A549 (cell line): Measurements from ENCODE around the gene FAM120B. TPM values are rescaled to one million over a fixed set of nuclear protein-coding genes. Genes with fewer than 3 reads are reported as not detected.

Experiments used
- ATAC-seq, 2 experiments: fragments of 200-7000 bp in 1 of 2; fragments of >200 bp in 1 of 2; cut with Nextera tagmentation in 1 of 2; cut with Tn5 transposase in 1 of 2; 3 replicates each; pipeline versions ENCODE4 v1.8.0 to v1.9.1; 2018 to 2020; ENCODE audit warnings: mild to moderate bottlenecking in 1 of 2, moderate library complexity in 1 of 2
- CTCF ChIA-PET: fragments of 300-600 bp; sonication (Branson Sonifier 250); formaldehyde crosslinking; extraction: SDS; loops from one replicate; lab custom pipeline; 2021; ENCODE audit warnings: antibody characterized with exemption, inconsistent platforms; lab: Yijun Ruan, JAX
- POLR2A ChIA-PET: fragments of 350-600 bp; formaldehyde crosslinking; extraction: SDS; loops from one replicate; lab custom pipeline; 2021; ENCODE audit warnings: antibody characterized with exemption, inconsistent platforms; lab: Yijun Ruan, JAX
- DNase-seq, 2 experiments: peaks; one replicate each; pipeline versions ENCODE4 v3.0.0 to v3.0.0-alpha.2; 2011 to 2016; ENCODE audit warnings: low read depth in 1 of 2, low spot score in 1 of 2
- FAIRE-seq: peaks from 2 replicates; lab custom pipeline; 2011; peaks lifted over from hg19 to GRCh38; lab: Jason Lieb, UNC
- H3K27ac ChIP-seq, 2 experiments: fragments of >200 bp; sonication (Bioruptor Twin); formaldehyde crosslinking; 3 replicates each; pipeline ENCODE4 v1.5.1; 2016 to 2017
- H3K4me1 ChIP-seq: fragments of >200 bp; sonication (Bioruptor Twin); formaldehyde crosslinking; 3 replicates; pipeline ENCODE4 v1.6.1; 2016
- H3K4me2 ChIP-seq: fragments of >200 bp; sonication (Bioruptor Twin); formaldehyde crosslinking; 3 replicates; pipeline ENCODE4 v1.6.1; 2016
- H3K4me3 ChIP-seq: fragments of >200 bp; sonication (Bioruptor Twin); formaldehyde crosslinking; 3 replicates; pipeline ENCODE4 v1.5.1; 2016
- H3K9me3 ChIP-seq: fragments of >200 bp; sonication (Bioruptor Twin); formaldehyde crosslinking; 3 replicates; pipeline ENCODE4 v1.6.1; 2016
- BHLHE40 ChIP-seq: IDR thresholded peaks from 2 replicates; pipeline ENCODE4 v1.6.1; 2012; ENCODE audit warnings: low read depth, low read length, inconsistent platforms
- CBX8 ChIP-seq: fragments of 200-600 bp; sonication (generic); IDR thresholded peaks from 2 replicates; pipeline ENCODE4 v1.6.1; 2016
- EHF ChIP-seq: fragments of 250-450 bp; sonication (Bioruptor Pico); IDR thresholded peaks from 2 replicates; pipeline ENCODE4 v1.5.0; 2020; ENCODE audit warnings: mild to moderate bottlenecking
- EHMT2 ChIP-seq: fragments of 200-600 bp; sonication (generic); IDR thresholded peaks from 2 replicates; pipeline ENCODE4 v1.6.1; 2016; ENCODE audit warnings: antibody characterized with exemption, low read depth, mild to moderate bottlenecking, moderate library complexity
- EP300 ChIP-seq, 2 experiments: fragments of >200 bp; sonication (Bioruptor Twin); formaldehyde crosslinking; IDR thresholded peaks; 2 replicates in 1 of 2; 3 replicates in 1 of 2; pipeline ENCODE4 v1.6.1; 2016 to 2017
- FOXS1 ChIP-seq: fragments of 250-450 bp; sonication (Bioruptor Pico); IDR thresholded peaks from 2 replicates; pipeline ENCODE4 v1.5.0; 2020; ENCODE audit warnings: mild to moderate bottlenecking, moderate library complexity
- HEYL ChIP-seq: fragments of 250-450 bp; sonication (Bioruptor Pico); IDR thresholded peaks from 2 replicates; pipeline ENCODE4 v1.8.0; 2021; ENCODE audit warnings: mild to moderate bottlenecking, moderate library complexity
- HMGXB4 ChIP-seq: fragments of 250-450 bp; sonication (Bioruptor Pico); IDR thresholded peaks from 2 replicates; pipeline ENCODE4 v1.5.0; 2021; ENCODE audit warnings: mild to moderate bottlenecking, moderate library complexity, borderline replicate concordance
- HOXA7 ChIP-seq: fragments of 250-450 bp; sonication (Bioruptor Pico); IDR thresholded peaks from 2 replicates; pipeline ENCODE4 v1.5.0; 2020; ENCODE audit warnings: mild to moderate bottlenecking, moderate library complexity
- HOXB13 ChIP-seq: fragments of 250-450 bp; sonication (Bioruptor Pico); IDR thresholded peaks from 2 replicates; pipeline ENCODE4 v1.5.0; 2020; ENCODE audit warnings: low read depth, mild to moderate bottlenecking, moderate library complexity
- JUNB ChIP-seq: fragments of >200 bp; sonication (Bioruptor Twin); formaldehyde crosslinking; IDR thresholded peaks from 2 replicates; pipeline ENCODE4 v1.6.1; 2016
- KDM1A ChIP-seq: fragments of 200-600 bp; sonication (generic); IDR thresholded peaks from 2 replicates; pipeline ENCODE4 v1.6.1; 2016; ENCODE audit warnings: low read depth, mild to moderate bottlenecking
- MYC ChIP-seq: IDR thresholded peaks from 2 replicates; pipeline ENCODE4 v1.6.1; 2012; ENCODE audit warnings: mild to moderate bottlenecking, inconsistent platforms, low read length, improper control_type of control experiment, borderline replicate concordance
- NFE2L2 ChIP-seq: fragments of 150-350 bp; conservative IDR thresholded peaks from 2 replicates; pipeline ENCODE4 v1.6.1; 2014; ENCODE audit warnings: low read length
- NR3C1 ChIP-seq: fragments of >200 bp; sonication (Bioruptor Twin); formaldehyde crosslinking; IDR thresholded peaks from 3 replicates; pipeline ENCODE4 v1.6.1; 2017
- RAD21 ChIP-seq, 2 experiments: fragments of >200 bp in 1 of 2; sonication (Bioruptor Twin) in 1 of 2; formaldehyde crosslinking in 1 of 2; IDR thresholded peaks in 1 of 2; conservative IDR thresholded peaks in 1 of 2; 2 replicates in 1 of 2; 3 replicates in 1 of 2; pipeline ENCODE4 v1.6.1; 2012 to 2018; ENCODE audit warnings: inconsistent platforms in 1 of 2
- RCOR1 ChIP-seq: fragments of 150-350 bp; IDR thresholded peaks from 2 replicates; pipeline ENCODE4 v1.6.1; 2014; ENCODE audit warnings: antibody characterized with exemption, low read length, low read depth
- RFX5 ChIP-seq: fragments of 450-650 bp; IDR thresholded peaks from 2 replicates; pipeline ENCODE4 v1.7.1; 2014; ENCODE audit warnings: antibody characterized with exemption, mild to moderate bottlenecking, moderate library complexity
- RNF2 ChIP-seq: fragments of 200-600 bp; sonication (generic); IDR thresholded peaks from 2 replicates; pipeline ENCODE4 v1.6.1; 2016; ENCODE audit warnings: low read depth, mild to moderate bottlenecking, antibody characterized with exemption, moderate library complexity, borderline replicate concordance
- SREBF2 ChIP-seq: fragments of 450-650 bp; IDR thresholded peaks from 2 replicates; pipeline ENCODE4 v1.6.1; 2014; ENCODE audit warnings: mild to moderate bottlenecking, moderate library complexity
- USF2 ChIP-seq: fragments of 450-650 bp; IDR thresholded peaks from 2 replicates; pipeline ENCODE4 v1.6.1; 2014; ENCODE audit warnings: antibody characterized with exemption
- ZC3H11A ChIP-seq: fragments of 450-650 bp; IDR thresholded peaks from 2 replicates; pipeline ENCODE4 v1.6.1; 2014; ENCODE audit warnings: antibody characterized with exemption, mild to moderate bottlenecking
- ZFP36 ChIP-seq: fragments of 450-650 bp; IDR thresholded peaks from 2 replicates; pipeline ENCODE4 v1.6.1; 2014; ENCODE audit warnings: borderline replicate concordance; ENCODE audit not compliant: partially characterized antibody
- WGBS: methylation state at CpG from one replicate; pipeline ENCODE4 v1.1.6; 2017; ENCODE audit errors: missing lambda C conversion rate; 5-methylcytosine and 5-hydroxymethylcytosine counted together
- polyA plus RNA-seq, 4 experiments: library from polyadenylated mRNA; depleted of rRNA in 3 of 4; stranded (reverse); fragments of >200 nt; fragmentation: RNase III in 1 of 4; extraction: RNeasy Plus Mini Kit Qiagen cat#74134 plus additional on column Dnase treatment in 1 of 4; gene quantifications; 2 replicates in 3 of 4; 3 replicates in 1 of 4; pipeline ENCODE4 v1.2.3, GENCODE V29; 2011 to 2017
- TF ChIP-seq, protein P1 (sequence below): fragments of >200 bp; sonication (Bioruptor Twin); formaldehyde crosslinking; IDR thresholded peaks from 3 replicates; pipeline ENCODE4 v1.6.1; 2016

Gene FAM120B
- polyA plus RNA-seq, 2 of the 4 experiments (the other 2 are of a cell fraction), result 7.0 to 7.7 TPM

GRCh38 chr6:170378502-170378901, 71.9 kb downstream of the FAM120B start:
- TF ChIP-seq FOXS1, result no peak
- no peak for TF ChIP-seq NR3C1
- no peak for TF ChIP-seq RFX5
- no peak for TF ChIP-seq CBX8
- no peak for TF ChIP-seq BHLHE40
- no peak for TF ChIP-seq RNF2
- no peak for TF ChIP-seq EP300 (IDR thresholded peaks at IDR 0.05)
- no peak for TF ChIP-seq HMGXB4 (CRISPR knock-in tag)
- TF ChIP-seq SREBF2, result no peak
- TF ChIP-seq ZFP36, result no peak
- TF ChIP-seq JUNB, result no peak
- TF ChIP-seq USF2, result no peak
- TF ChIP-seq HEYL (CRISPR knock-in tag), result no peak
- TF ChIP-seq ZC3H11A, result no peak
- TF ChIP-seq RCOR1, result no peak
- CTCF ChIA-PET, result no interaction called here
- POLR2A ChIA-PET, result no interaction called here
- Histone ChIP-seq H3K4me2 (no peak overlapping the region), H3K27ac (no peak overlapping the region), H3K9me3 (no peaks in the 10 kb centered on the region), H3K4me1 (no peaks in the 10 kb centered on the region), H3K4me3 (no peak overlapping the region)
- ATAC-seq (no peak), DNase-seq (no peak), FAIRE-seq (no peak)
- 90% methylated on average over 10 of the region's 10 CpGs for WGBS

- no peak for ATAC-seq
- H3K9me3 ChIP-seq, result no peaks in the 10 kb centered on the region
- TF ChIP-seq RCOR1, result no peak
- TF ChIP-seq NR3C1, result no peak
- TF ChIP-seq EP300 (IDR thresholded peaks at IDR 0.05), result no peak
- no peak for TF ChIP-seq CBX8
- no peak for TF ChIP-seq MYC
- TF ChIP-seq HOXB13 (CRISPR knock-in tag), result no peak
- TF ChIP-seq JUNB, result no peak
- TF ChIP-seq, all 56 proteins: peak for 0
- DNase-seq (no peak), FAIRE-seq (no peak)
- Histone ChIP-seq H3K4me3 (no peak overlapping the region), H3K4me2 (no peak overlapping the region), H3K4me1 (no peaks in the 10 kb centered on the region), H3K27ac (no peak overlapping the region)
- POLR2A ChIA-PET, result no interaction called here
- CTCF ChIA-PET, result interaction anchor here (1.0 kb wide), 1 partner anchor 18 kb away, joined by 3 read pairs; no protein-coding TSS in a partner anchor
Observed at GRCh38 chr6:170381562-170381961, 75.0 kb downstream of the FAM120B start.

GRCh38 chr6:170383466-170384035, 77.0 kb downstream of the FAM120B start:
- Histone ChIP-seq H3K4me3 (no peak overlapping the region), H3K9me3 (no peaks in the 10 kb centered on the region), H3K27ac (no peak overlapping the region), H3K4me2 (no peak overlapping the region), H3K4me1 (no peaks in the 10 kb centered on the region)
- no peak for DNase-seq
- FAIRE-seq, result no peak
- ATAC-seq, result no peak
- CTCF ChIA-PET, result no interaction called here
- WGBS, result 89% methylated on average over 8 of the region's 8 CpGs
- POLR2A ChIA-PET, result no interaction called here
- TF ChIP-seq KDM1A, result no peak
- no peak for TF ChIP-seq EHF (CRISPR knock-in tag)
- TF ChIP-seq NFE2L2, result no peak
- TF ChIP-seq EP300 (IDR thresholded peaks at IDR 0.05), result no peak
- no peak for TF ChIP-seq RAD21 (conservative IDR thresholded peaks at IDR 0.05 in 1 of 2, IDR thresholded peaks at IDR 0.05 in 1 of 2)
- TF ChIP-seq EHMT2, result no peak
- no peak for TF ChIP-seq HOXA7 (CRISPR knock-in tag)
- TF ChIP-seq, protein P1, sequence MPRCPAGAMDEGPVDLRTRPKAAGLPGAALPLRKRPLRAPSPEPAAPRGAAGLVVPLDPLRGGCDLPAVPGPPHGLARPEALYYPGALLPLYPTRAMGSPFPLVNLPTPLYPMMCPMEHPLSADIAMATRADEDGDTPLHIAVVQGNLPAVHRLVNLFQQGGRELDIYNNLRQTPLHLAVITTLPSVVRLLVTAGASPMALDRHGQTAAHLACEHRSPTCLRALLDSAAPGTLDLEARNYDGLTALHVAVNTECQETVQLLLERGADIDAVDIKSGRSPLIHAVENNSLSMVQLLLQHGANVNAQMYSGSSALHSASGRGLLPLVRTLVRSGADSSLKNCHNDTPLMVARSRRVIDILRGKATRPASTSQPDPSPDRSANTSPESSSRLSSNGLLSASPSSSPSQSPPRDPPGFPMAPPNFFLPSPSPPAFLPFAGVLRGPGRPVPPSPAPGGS, result no peak
